ENCODE data around the gene FBXW12. TPM values are rescaled to one million over a fixed set of nuclear protein-coding genes. Genes with fewer than 3 reads are reported as not detected.

The FBXW12 gene
- total RNA-seq, 1 experiment from 2014 or later, result 0.07 TPM

DNA sequence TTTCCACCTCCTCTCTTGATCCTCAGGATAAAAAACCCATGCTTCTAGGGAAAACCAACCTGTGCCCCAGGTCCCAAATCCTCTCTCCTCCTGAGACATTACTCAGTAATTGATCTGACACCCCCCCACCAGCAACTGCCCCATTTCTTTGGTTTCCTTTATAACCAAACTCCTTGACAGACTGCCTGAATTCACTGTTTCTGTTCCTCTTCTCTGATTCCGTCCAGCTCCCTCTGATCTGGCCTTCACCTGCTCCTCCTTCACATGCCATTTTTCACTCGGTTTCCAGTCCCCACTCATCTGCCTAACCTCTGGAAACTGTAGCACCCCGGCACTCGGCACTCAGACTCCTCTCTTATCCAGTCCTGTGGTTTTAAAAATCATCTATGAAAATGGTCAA, 65.8 kb downstream of the FBXW12 start:
- Histone ChIP-seq H3K4me3 (ENCODE audit: insufficient read depth, low read depth, low read length) (no peak overlapping the region), H3K36me3 (replicated peaks; ENCODE audit: control insufficient read depth, insufficient read depth, low read length) (peaks cover 25% of the 10 kb centered on the region), H3K27me3 (ENCODE audit: control insufficient read depth, insufficient read depth, low read length) (no peaks in the 10 kb centered on the region)
- no peak for DNase-seq

DNA sequence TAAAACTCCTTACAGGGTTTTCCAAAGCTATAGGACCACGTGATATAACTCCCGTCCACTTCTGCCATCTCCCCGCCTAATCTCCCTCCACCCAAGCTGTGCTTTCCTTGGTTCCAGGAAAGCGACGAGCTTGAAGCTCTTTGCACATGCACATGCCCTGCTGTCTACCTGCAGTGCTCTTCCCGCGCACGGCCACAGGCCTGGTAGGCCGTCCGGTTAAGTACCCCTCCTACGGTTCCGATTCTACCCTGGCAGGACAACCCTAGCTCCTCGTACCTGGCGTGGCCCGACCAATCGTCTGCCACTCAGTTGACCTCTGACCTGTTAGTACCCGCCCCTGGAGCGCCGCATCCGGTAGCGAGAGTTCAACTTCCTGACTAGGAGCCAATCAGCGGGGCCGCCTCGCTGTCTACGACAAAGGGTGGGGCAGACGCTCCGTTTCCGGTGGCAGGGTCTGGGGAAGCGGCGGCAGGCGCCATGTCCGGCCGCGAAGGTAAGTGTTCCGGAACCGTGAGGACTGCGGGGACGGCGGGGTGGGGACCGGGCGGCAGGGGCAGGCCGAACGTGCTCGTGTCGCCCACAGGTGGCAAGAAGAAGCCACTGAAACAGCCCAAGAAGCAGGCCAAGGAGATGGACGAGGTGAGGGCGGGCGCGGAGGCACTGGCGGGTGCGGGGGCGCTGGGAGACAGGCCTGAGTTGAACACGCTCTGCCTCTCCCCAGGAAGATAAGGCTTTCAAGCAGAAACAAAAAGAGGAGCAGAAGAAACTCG, 68.0 kb downstream of the FBXW12 start, which contains the start of the genes CCDC51 and TMA7:
TSS of gene CCDC51 (minus strand) at position 300 of the 770 bp plus-strand sequence. CDS start 4,991 bp downstream, outside the sequence.
TSS of gene TMA7 (plus strand) at position 438 of the 770 bp plus-strand sequence. CDS start at position 478, 40 bp downstream.
- Histone ChIP-seq H3K27me3 (ENCODE audit: control insufficient read depth, insufficient read depth, low read length) (no peaks in the 10 kb centered on the region), H3K4me3 (ENCODE audit: insufficient read depth, low read depth, low read length) (peak within 1 kb of the TSS; percentile 91), H3K36me3 (replicated peaks; ENCODE audit: control insufficient read depth, insufficient read depth, low read length) (peaks cover 12% of the 10 kb centered on the region)

DNA sequence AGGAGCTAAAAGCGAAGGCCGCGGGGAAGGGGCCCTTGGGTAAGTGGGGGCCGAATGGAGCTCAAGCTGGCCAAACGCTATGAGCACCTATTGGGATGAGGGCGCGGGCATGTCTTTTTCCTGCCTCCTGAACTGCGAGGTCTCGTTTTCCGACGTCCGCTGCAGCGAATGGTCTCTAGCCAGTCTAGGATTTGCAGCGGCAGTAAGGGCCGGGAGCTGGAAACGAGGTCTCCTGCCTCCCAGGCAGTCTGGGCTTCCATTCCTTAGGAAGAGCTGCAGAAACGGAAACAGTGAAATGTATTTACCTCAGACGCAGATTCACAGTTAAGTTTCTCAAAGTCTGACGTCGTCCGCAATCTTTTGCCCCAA, 68.6 kb downstream of the FBXW12 start:
- Histone ChIP-seq H3K36me3 (replicated peaks; ENCODE audit: control insufficient read depth, insufficient read depth, low read length) (peaks cover 12% of the 10 kb centered on the region), H3K27me3 (ENCODE audit: control insufficient read depth, insufficient read depth, low read length) (no peaks in the 10 kb centered on the region), H3K4me3 (ENCODE audit: insufficient read depth, low read depth, low read length) (peak overlapping the region; percentile 91)
- DNase-seq, result peak; percentile 45

More for the DNA sequence above, 68.0 kb downstream of the FBXW12 start, which contains the start of the genes CCDC51 and TMA7:
- peak; percentile 98 for DNase-seq

DNA sequence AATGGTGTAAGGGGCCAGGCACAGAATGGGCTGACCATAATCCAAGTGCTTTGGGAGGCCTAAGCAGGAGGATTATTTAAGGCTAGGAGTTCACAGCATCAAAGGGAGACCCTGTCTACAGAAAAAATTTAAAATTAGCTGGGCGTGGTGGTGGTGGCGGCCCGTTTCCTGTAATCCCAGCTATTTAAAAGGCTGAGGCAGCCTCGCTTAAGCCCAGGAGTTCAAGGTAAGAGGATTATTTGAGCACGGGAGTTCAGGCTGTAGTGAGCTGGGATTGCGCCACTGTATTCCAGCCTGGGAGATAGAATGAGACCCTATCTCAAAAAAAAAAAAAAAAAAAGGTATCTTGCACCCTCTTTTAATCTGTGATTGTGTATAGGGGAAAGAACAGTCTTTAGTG, 69.9 kb downstream of the FBXW12 start:
- no peak for DNase-seq
- Histone ChIP-seq H3K36me3 (replicated peaks; ENCODE audit: control insufficient read depth, insufficient read depth, low read length) (peaks cover 12% of the 10 kb centered on the region), H3K4me3 (ENCODE audit: insufficient read depth, low read depth, low read length) (no peak overlapping the region), H3K27me3 (ENCODE audit: control insufficient read depth, insufficient read depth, low read length) (no peaks in the 10 kb centered on the region)

Other genes starting within 250 kb of the FBXW12 start
- 72.3 and 79.1 TPM in 2 replicates for gene CDC25A, start 183.8 kb upstream of the FBXW12 start, total RNA-seq (2014; rRNA removed; shearing (Covaris generic))
- not detected in 2 replicates for gene CAMP, start 148.7 kb upstream of the FBXW12 start, total RNA-seq (2014; rRNA removed; shearing (Covaris generic))
- gene ZNF589, start 131.1 kb upstream of the FBXW12 start, total RNA-seq (2014; rRNA removed; shearing (Covaris generic)), result 42.6 and 47.4 TPM in 2 replicates
- 24.2 and 29.7 TPM in 2 replicates for gene NME6, start 70.9 kb upstream of the FBXW12 start, total RNA-seq (2014; rRNA removed; shearing (Covaris generic))
- not detected in 2 replicates for gene SPINK8, start 38.6 kb upstream of the FBXW12 start, total RNA-seq (2014; rRNA removed; shearing (Covaris generic))
- gene PLXNB1, start 57.9 kb downstream of the FBXW12 start, total RNA-seq (2014; rRNA removed; shearing (Covaris generic)), result 46.5 and 65.7 TPM in 2 replicates
- gene CCDC51, start 67.9 kb downstream of the FBXW12 start, total RNA-seq (2014; rRNA removed; shearing (Covaris generic)), result 51.4 and 59.1 TPM in 2 replicates
- gene TMA7, start 68.0 kb downstream of the FBXW12 start, total RNA-seq (2014; rRNA removed; shearing (Covaris generic)), result 222 and 264 TPM in 2 replicates
- 13.4 and 18.5 TPM in 2 replicates for gene ATRIP, start 74.5 kb downstream of the FBXW12 start, total RNA-seq (2014; rRNA removed; shearing (Covaris generic))
- gene SHISA5, start 132.0 kb downstream of the FBXW12 start, total RNA-seq (2014; rRNA removed; shearing (Covaris generic)), result 195 and 200 TPM in 2 replicates
- 11.4 and 22.0 TPM in 2 replicates for gene PFKFB4, start 184.6 kb downstream of the FBXW12 start, total RNA-seq (2014; rRNA removed; shearing (Covaris generic))
- 0.15 and 0.69 TPM in 2 replicates for gene UCN2, start 191.6 kb downstream of the FBXW12 start, total RNA-seq (2014; rRNA removed; shearing (Covaris generic))
- 19.4 and 29.4 TPM in 2 replicates for gene COL7A1, start 223.1 kb downstream of the FBXW12 start, total RNA-seq (2014; rRNA removed; shearing (Covaris generic))
- gene UQCRC1, start 237.4 kb downstream of the FBXW12 start, total RNA-seq (2014; rRNA removed; shearing (Covaris generic)), result 492 and 610 TPM in 2 replicates
- 0.78 TPM in 1 of 2 replicates, not detected in the other for gene TMEM89, start 249.6 kb downstream of the FBXW12 start, total RNA-seq (2014; rRNA removed; shearing (Covaris generic))